ENCODE results near the gene PTPN6. TPM values are rescaled to one million over a fixed set of nuclear protein-coding genes. Genes with fewer than 3 reads are reported as not detected.

Gene PTPN6
- 0.22 TPM in 1 of 2 replicates, not detected in the other for total RNA-seq

GRCh38 chr12:6950811-6951540, at the start of gene PTPN6:
TSS of gene PTPN6 (plus strand) at chr12:6951356. CDS start at chr12:6951513, 157 bp downstream.

GRCh38 chr12:6904280-6905276, 46.6 kb upstream of the PTPN6 start, which contains the start of gene LRRC23:
TSS of gene LRRC23 (plus strand) at chr12:6904822. CDS start at chr12:6905634, 812 bp downstream.

GRCh38 chr12:6914246-6914946, 36.8 kb upstream of the PTPN6 start, which contains the start of gene ENO2:
TSS of gene ENO2 (plus strand) at chr12:6914580. CDS start at chr12:6915833, 1,253 bp downstream.

GRCh38 chr12:6927379-6928021, 23.7 kb upstream of the PTPN6 start, which contains the start of gene ATN1:
TSS of gene ATN1 (plus strand) at chr12:6927959. CDS start at chr12:6934002, 6,043 bp downstream.

DNA sequence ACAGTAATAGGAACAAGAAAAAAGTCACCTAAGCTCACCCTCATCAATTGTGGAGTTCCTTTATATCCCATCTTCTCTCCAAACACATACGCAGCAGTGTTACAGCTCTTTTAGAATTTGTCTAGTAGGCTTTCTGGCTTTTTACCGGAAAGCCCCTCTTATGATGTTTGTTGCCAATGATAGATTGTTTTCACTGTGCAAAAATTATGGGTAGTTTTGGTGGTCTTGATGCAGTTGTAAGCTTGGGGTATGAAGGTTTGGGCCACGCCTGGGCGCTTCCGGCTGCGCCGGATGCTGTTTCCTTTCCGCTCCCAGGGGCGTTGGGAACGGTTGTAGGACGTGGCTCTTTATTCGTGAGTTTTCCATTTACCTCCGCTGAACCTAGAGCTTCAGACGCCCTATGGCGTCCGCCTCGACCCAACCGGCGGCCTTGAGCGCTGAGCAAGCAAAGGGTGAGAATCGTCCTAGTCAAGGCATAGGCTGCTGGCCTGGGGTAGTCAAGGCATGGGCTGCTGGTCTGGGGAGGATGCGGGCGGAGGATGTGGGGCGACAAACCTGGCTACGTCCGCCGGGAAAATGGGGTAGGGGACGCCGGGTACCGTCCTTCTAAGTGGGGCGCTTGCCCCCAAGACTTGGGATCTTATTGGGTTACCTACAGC, 7.3 kb upstream of the PTPN6 start, which contains the start of the genes C12orf57 and RNU7-1:
Gene C12orf57 (plus strand): TSS at position 301 of the 659 bp plus-strand sequence. CDS start 100 bp downstream, at position 401.
Gene RNU7-1 (plus strand): TSS at position 95 of the 659 bp plus-strand sequence.

Small RNA genes within 50 kb of the gene (small RNA-seq; reads per million reads assigned to genes)
- gene MIR141 (ENCODE audit: low replicate concordance) (2.4 reads per million, percentile 73 among the genes with 10 or more reads in this experiment), gene MIR200C (ENCODE audit: low replicate concordance) (13.1 reads per million, percentile 95 among the genes with 10 or more reads in this experiment), gene RNU7-1 (ENCODE audit: low replicate concordance) (not detected), gene SCARNA12 (ENCODE audit: low replicate concordance) (5.6 reads per million, percentile 89 among the genes with 10 or more reads in this experiment)

Other genes with a start within 250 kb of the PTPN6 start
- gene COPS7A, start 227.3 kb upstream of the PTPN6 start, total RNA-seq = 82.7 and 104 TPM in 2 replicates
- 144 and 234 TPM in 2 replicates for gene MLF2, start 198.2 kb upstream of the PTPN6 start, total RNA-seq
- 113 and 199 TPM in 2 replicates for gene PTMS, start 185.0 kb upstream of the PTPN6 start, total RNA-seq
- 0.22 and 0.29 TPM in 2 replicates for gene LAG3, start 178.8 kb upstream of the PTPN6 start, total RNA-seq
- 0.57 and 1.1 TPM in 2 replicates for gene CD4, start 161.8 kb upstream of the PTPN6 start, total RNA-seq
- gene GPR162, start 129.5 kb upstream of the PTPN6 start, total RNA-seq = 1.1 TPM in 2 replicates
- 83.3 and 146 TPM in 2 replicates for gene P3H3, start 122.9 kb upstream of the PTPN6 start, total RNA-seq
- gene GNB3, start 110.4 kb upstream of the PTPN6 start, total RNA-seq = 2.0 and 6.2 TPM in 2 replicates
- gene CDCA3, start 100.1 kb upstream of the PTPN6 start, total RNA-seq = 0.66 and 43.2 TPM in 2 replicates
- gene USP5, start 99.2 kb upstream of the PTPN6 start, total RNA-seq = 64.3 and 117 TPM in 2 replicates
- 386 and 739 TPM in 2 replicates for gene TPI1, start 83.8 kb upstream of the PTPN6 start, total RNA-seq
- gene SPSB2, start 78.1 kb upstream of the PTPN6 start, total RNA-seq = 8.2 and 8.5 TPM in 2 replicates
- gene LRRC23, start 46.5 kb upstream of the PTPN6 start, total RNA-seq = 3.4 and 14.0 TPM in 2 replicates
- gene ENO2, start 36.8 kb upstream of the PTPN6 start, total RNA-seq = 8.2 and 9.4 TPM in 2 replicates
- 15.6 and 17.9 TPM in 2 replicates for gene ATN1, start 23.4 kb upstream of the PTPN6 start, total RNA-seq
- gene RNU7-1, start 7.5 kb upstream of the PTPN6 start, total RNA-seq = not detected in 2 replicates
- 69.3 and 175 TPM in 2 replicates for gene C12orf57, start 7.3 kb upstream of the PTPN6 start, total RNA-seq
- 186 and 248 TPM in 2 replicates for gene PHB2, start 19.3 kb downstream of the PTPN6 start, total RNA-seq
- gene EMG1, start 19.6 kb downstream of the PTPN6 start, total RNA-seq = 38.5 and 41.5 TPM in 2 replicates
- 16.3 and 25.6 TPM in 2 replicates for gene LPCAT3, start 67.1 kb downstream of the PTPN6 start, total RNA-seq
- 40.7 and 172 TPM in 2 replicates for gene C1S, start 109.4 kb downstream of the PTPN6 start, total RNA-seq
- 23.2 and 300 TPM in 2 replicates for gene C1R, start 141.1 kb downstream of the PTPN6 start, total RNA-seq
- gene C1RL, start 157.9 kb downstream of the PTPN6 start, total RNA-seq = 15.0 and 34.6 TPM in 2 replicates
- gene RBP5, start 177.5 kb downstream of the PTPN6 start, total RNA-seq = not detected in 2 replicates
- 6.4 and 12.9 TPM in 2 replicates for gene CLSTN3, start 179.0 kb downstream of the PTPN6 start, total RNA-seq
- 23.2 and 31.1 TPM in 2 replicates for gene PEX5, start 238.3 kb downstream of the PTPN6 start, total RNA-seq